Mesothelial cell of epicardium (in vitro differentiated cells): Measurements from ENCODE around the gene SPEN. TPM values are rescaled to one million over a fixed set of nuclear protein-coding genes. Genes with fewer than 3 reads are reported as not detected.
A peak's percentile ranks its signal among the peaks of the same experiment; 100 is the strongest.
"Not testable (repeated sequence)": the region's sequence is repeated elsewhere in the genome, so short reads cannot be mapped to it uniquely, and the experiment has no call there.

Experiments
- DNase-seq, 2 experiments: peaks; one replicate each; pipeline ENCODE4 v3.0.0; 2021; ENCODE audit warnings: low spot score in 2 of 2; ENCODE audit not compliant: unreplicated experiment in 2 of 2
- H3K27ac Mint-ChIP-seq: 2 replicates; pipeline ENCODE4 v1.8.0; 2021; ENCODE audit warnings: mixed read lengths
- H3K27me3 Mint-ChIP-seq: 2 replicates; pipeline ENCODE4 v1.8.0; 2021; ENCODE audit warnings: low read depth, mixed read lengths
- H3K36me3 Mint-ChIP-seq: 2 replicates; pipeline ENCODE4 v1.8.0; 2021; ENCODE audit warnings: mixed read lengths
- H3K4me1 Mint-ChIP-seq: 2 replicates; pipeline ENCODE4 v1.8.0; 2021; ENCODE audit warnings: mixed read lengths
- H3K4me3 Mint-ChIP-seq: 2 replicates; pipeline ENCODE4 v1.8.0; 2021; ENCODE audit warnings: mild to moderate bottlenecking, moderate library complexity, mixed read lengths
- H3K9me3 Mint-ChIP-seq: 2 replicates; pipeline ENCODE4 v1.8.0; 2021; ENCODE audit warnings: mixed read lengths
- total RNA-seq: library from RNA; stranded (reverse); gene quantifications from 3 replicates; pipeline ENCODE4 v1.2.1, GENCODE V29; 2021
- TF ChIP-seq, protein P1 (sequence below): fragments of 200-600 bp; sonication (generic); IDR thresholded peaks from one replicate; pipeline ENCODE4 v1.5.0; 2021; ENCODE audit warnings: antibody characterized with exemption; ENCODE audit not compliant: unreplicated experiment

The SPEN gene
- total RNA-seq, 1 donor from 2014 or later = 88.0 TPM

DNA sequence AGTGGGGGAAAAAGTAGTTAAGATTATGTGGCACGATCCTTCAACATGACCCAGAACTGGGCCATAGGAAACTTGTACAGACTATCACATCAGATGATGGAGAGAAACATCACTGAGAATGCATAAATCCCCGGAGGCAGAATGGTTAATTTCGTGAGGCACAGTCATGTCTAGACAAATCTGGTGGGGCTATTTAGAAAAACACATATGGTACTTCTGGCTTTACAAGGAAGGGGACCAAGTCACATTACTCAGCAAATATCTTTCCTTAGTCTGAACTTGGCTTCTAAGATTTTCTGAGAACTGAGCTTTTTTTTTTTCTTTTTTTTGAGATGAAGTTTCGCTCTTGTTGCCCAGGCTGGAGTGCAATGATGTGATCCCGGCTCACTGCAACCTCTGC lies 30.8 kb upstream of the SPEN start:
- DNase-seq = no peak
- Mint-ChIP-seq H3K4me3 (no peak overlapping the region), H3K9me3 (no peaks in the 10 kb centered on the region), H3K27me3 (no peaks in the 10 kb centered on the region), H3K27ac (peak overlapping the region; percentile 0), H3K4me1 (peaks cover 16% of the 10 kb centered on the region), H3K36me3 (peaks cover 4% of the 10 kb centered on the region)
- TF ChIP-seq, protein P1, sequence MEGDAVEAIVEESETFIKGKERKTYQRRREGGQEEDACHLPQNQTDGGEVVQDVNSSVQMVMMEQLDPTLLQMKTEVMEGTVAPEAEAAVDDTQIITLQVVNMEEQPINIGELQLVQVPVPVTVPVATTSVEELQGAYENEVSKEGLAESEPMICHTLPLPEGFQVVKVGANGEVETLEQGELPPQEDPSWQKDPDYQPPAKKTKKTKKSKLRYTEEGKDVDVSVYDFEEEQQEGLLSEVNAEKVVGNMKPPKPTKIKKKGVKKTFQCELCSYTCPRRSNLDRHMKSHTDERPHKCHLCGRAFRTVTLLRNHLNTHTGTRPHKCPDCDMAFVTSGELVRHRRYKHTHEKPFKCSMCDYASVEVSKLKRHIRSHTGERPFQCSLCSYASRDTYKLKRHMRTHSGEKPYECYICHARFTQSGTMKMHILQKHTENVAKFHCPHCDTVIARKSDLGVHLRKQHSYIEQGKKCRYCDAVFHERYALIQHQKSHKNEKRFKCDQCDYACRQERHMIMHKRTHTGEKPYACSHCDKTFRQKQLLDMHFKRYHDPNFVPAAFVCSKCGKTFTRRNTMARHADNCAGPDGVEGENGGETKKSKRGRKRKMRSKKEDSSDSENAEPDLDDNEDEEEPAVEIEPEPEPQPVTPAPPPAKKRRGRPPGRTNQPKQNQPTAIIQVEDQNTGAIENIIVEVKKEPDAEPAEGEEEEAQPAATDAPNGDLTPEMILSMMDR = no peak

GRCh38 chr1:15820478-15820877 lies 27.0 kb upstream of the SPEN start:
- no peaks in the 10 kb centered on the region for H3K9me3 Mint-ChIP-seq
- no peak overlapping the region for H3K27ac Mint-ChIP-seq
- no peaks in the 10 kb centered on the region for H3K27me3 Mint-ChIP-seq
- H3K4me3 Mint-ChIP-seq = no peak overlapping the region
- H3K4me1 Mint-ChIP-seq = peaks cover 14% of the 10 kb centered on the region
- TF ChIP-seq, protein P1 = no peak
- H3K36me3 Mint-ChIP-seq = peaks cover 4% of the 10 kb centered on the region
- no peak for DNase-seq

DNA sequence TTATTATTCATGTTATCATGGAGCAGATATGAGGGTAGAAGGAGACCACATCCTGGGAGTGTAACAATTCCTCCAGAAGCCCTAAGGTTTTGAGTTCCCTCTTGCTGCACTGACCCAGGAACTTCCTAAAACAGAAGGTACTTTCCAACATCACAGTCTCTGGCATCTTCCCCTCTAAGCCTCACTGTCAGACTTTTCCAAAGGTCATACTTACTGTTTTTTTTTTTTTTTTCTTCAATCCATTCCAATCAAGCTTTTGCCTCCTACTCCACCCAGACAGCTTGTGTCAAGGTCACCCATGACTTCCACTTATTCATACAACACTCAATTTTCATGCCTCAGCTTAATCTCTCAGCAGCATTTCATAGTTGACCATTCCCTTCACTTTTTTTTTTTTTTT lies 21.7 kb upstream of the SPEN start:
- H3K36me3 Mint-ChIP-seq = no peaks in the 10 kb centered on the region
- TF ChIP-seq, protein P1 = no peak
- no peak overlapping the region for H3K4me3 Mint-ChIP-seq
- H3K27ac Mint-ChIP-seq = no peak overlapping the region
- no peaks in the 10 kb centered on the region for H3K9me3 Mint-ChIP-seq
- H3K4me1 Mint-ChIP-seq = peaks cover 20% of the 10 kb centered on the region
- DNase-seq = no peak
- H3K27me3 Mint-ChIP-seq = no peaks in the 10 kb centered on the region

- H3K36me3 Mint-ChIP-seq = peaks cover 4% of the 10 kb centered on the region
- no peak for DNase-seq
- peaks cover 28% of the 10 kb centered on the region for H3K4me1 Mint-ChIP-seq
- H3K9me3 Mint-ChIP-seq = no peaks in the 10 kb centered on the region
- H3K27ac Mint-ChIP-seq = peak overlapping the region; percentile 31
- no peaks in the 10 kb centered on the region for H3K27me3 Mint-ChIP-seq
- TF ChIP-seq, protein P1 = no peak
- H3K4me3 Mint-ChIP-seq = no peak overlapping the region
These were observed 20.5 kb upstream of the SPEN start for GRCh38 chr1:15826810-15827507.

DNA sequence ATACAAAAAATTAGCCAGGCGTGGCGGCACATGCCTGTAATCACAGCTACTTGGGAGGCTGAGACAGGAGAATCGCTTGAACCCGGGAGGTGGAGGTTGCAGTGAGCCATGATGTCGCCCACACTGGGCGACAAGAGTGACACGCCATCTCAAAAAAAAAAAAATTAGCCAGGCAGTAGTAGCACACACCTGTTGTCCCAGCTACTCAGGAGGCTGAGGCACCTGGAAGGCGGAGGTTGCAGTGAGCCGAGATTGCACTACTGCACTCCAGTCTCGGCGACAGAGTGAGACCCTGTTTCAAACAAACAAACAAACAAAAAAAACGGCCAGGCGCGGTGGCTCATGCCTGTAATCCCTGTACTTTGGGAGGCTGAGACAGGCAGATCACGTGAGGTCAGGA lies 19.9 kb upstream of the SPEN start:
- H3K27ac Mint-ChIP-seq, H3K4me3 Mint-ChIP-seq, H3K9me3 Mint-ChIP-seq, H3K36me3 Mint-ChIP-seq, H3K27me3 Mint-ChIP-seq, DNase-seq: not testable (repeated sequence)
- H3K4me1 Mint-ChIP-seq = peaks cover 30% of the 10 kb centered on the region

- H3K4me1 Mint-ChIP-seq = peaks cover 39% of the 10 kb centered on the region
- H3K36me3 Mint-ChIP-seq, DNase-seq, H3K27me3 Mint-ChIP-seq, H3K4me3 Mint-ChIP-seq, H3K9me3 Mint-ChIP-seq, H3K27ac Mint-ChIP-seq: not testable (repeated sequence)
These were observed 18.6 kb upstream of the SPEN start for GRCh38 chr1:15828931-15829330.

- Mint-ChIP-seq H3K27me3 (no peaks in the 10 kb centered on the region), H3K27ac (peak overlapping the region; percentile 97), H3K4me3 (no peak overlapping the region)
These were observed 17.2 kb upstream of the SPEN start for GRCh38 chr1:15830258-15830657.

More at GRCh38 chr1:15830258-15830657, 17.2 kb upstream of the SPEN start:
- H3K4me1 Mint-ChIP-seq = peaks cover 41% of the 10 kb centered on the region
- H3K36me3 Mint-ChIP-seq = peaks cover 4% of the 10 kb centered on the region
- DNase-seq = no peak
- TF ChIP-seq, protein P1 = no peak
- H3K9me3 Mint-ChIP-seq = no peaks in the 10 kb centered on the region
